GM23338 (cell line): ENCODE measurements around the gene SASH1. TPM values are rescaled to one million over a fixed set of nuclear protein-coding genes. Genes with fewer than 3 reads are reported as not detected.

ENCODE experiments used
- ATAC-seq: fragments of 200-7000 bp; cut with Tn5 transposase; 3 replicates; pipeline ENCODE4 v1.9.1; 2020
- DNase-seq: peaks from one replicate; pipeline ENCODE4 v3.0.0-alpha.2; 2015; ENCODE audit warnings: low spot score
- H2AFZ ChIP-seq: fragments of 200-600 bp; sonication (generic); 2 replicates; pipeline ENCODE4 v1.8.0; 2016; ENCODE audit warnings: antibody characterized with exemption, mild to moderate bottlenecking, moderate library complexity
- H3F3A ChIP-seq: fragments of 200-600 bp; sonication (generic); replicated peaks from 2 replicates; pipeline ENCODE4 v1.8.0; 2017; ENCODE audit warnings: antibody characterized with exemption, mixed run types, low read depth
- H3K27ac ChIP-seq: fragments of 200-600 bp; sonication (generic); 2 replicates; pipeline ENCODE4 v1.6.1; 2016; ENCODE audit warnings: low read depth
- H3K27me3 ChIP-seq: fragments of 200-600 bp; sonication (generic); 2 replicates; pipeline ENCODE4 v1.8.0; 2016; ENCODE audit warnings: mild to moderate bottlenecking, mixed run types, moderate library complexity; ENCODE audit not compliant: insufficient read depth
- H3K36me3 ChIP-seq: fragments of 200-600 bp; sonication (generic); 2 replicates; pipeline ENCODE4 v1.8.0; 2016; ENCODE audit warnings: mild to moderate bottlenecking; ENCODE audit not compliant: insufficient read depth
- H3K4me1 ChIP-seq: fragments of 200-600 bp; sonication (generic); 2 replicates; pipeline ENCODE4 v1.8.0; 2016; ENCODE audit warnings: mild to moderate bottlenecking, moderate library complexity; ENCODE audit not compliant: insufficient read depth
- H3K4me2 ChIP-seq: fragments of 200-600 bp; sonication (generic); 2 replicates; pipeline ENCODE4 v1.7.1; 2017; ENCODE audit warnings: mixed run types
- H3K4me3 ChIP-seq: fragments of 200-600 bp; sonication (generic); 2 replicates; pipeline ENCODE4 v1.6.1; 2016; ENCODE audit warnings: mixed run types
- H3K79me2 ChIP-seq: fragments of 200-600 bp; sonication (generic); replicated peaks from 2 replicates; pipeline ENCODE4 v1.8.0; 2017; ENCODE audit warnings: mild to moderate bottlenecking; ENCODE audit not compliant: insufficient read depth
- H3K9me2 ChIP-seq: fragments of 200-600 bp; sonication (generic); 2 replicates; pipeline ENCODE4 v1.8.0; 2017; ENCODE audit not compliant: insufficient read depth
- H4K20me1 ChIP-seq: fragments of 200-600 bp; sonication (generic); replicated peaks from 2 replicates; pipeline ENCODE4 v1.8.0; 2017; ENCODE audit warnings: mild to moderate bottlenecking; ENCODE audit not compliant: insufficient read depth
- H3K27ac Mint-ChIP-seq: 2 replicates; pipeline ENCODE4 v1.8.0; 2020; ENCODE audit warnings: inconsistent platforms, mild to moderate bottlenecking, moderate library complexity, mixed read lengths
- H3K27me3 Mint-ChIP-seq: 3 replicates; pipeline ENCODE4 v1.8.0; 2022; ENCODE audit warnings: low read depth, mild to moderate bottlenecking, moderate library complexity, mixed read lengths, inconsistent platforms; ENCODE audit not compliant: insufficient read depth, poor library complexity
- H3K36me3 Mint-ChIP-seq: 3 replicates; pipeline ENCODE4 v1.8.0; 2021; ENCODE audit warnings: low read depth, mild to moderate bottlenecking, inconsistent platforms, moderate library complexity, mixed read lengths
- H3K4me1 Mint-ChIP-seq: 3 replicates; pipeline ENCODE4 v1.8.0; 2020; ENCODE audit warnings: mild to moderate bottlenecking, inconsistent platforms, mixed read lengths
- H3K4me3 Mint-ChIP-seq: 3 replicates; pipeline ENCODE4 v1.8.0; 2021; ENCODE audit warnings: moderate library complexity, mild to moderate bottlenecking, inconsistent platforms, mixed read lengths
- H3K9me3 Mint-ChIP-seq: 3 replicates; pipeline ENCODE4 v1.8.0; 2020; ENCODE audit warnings: moderate library complexity, mild to moderate bottlenecking, inconsistent platforms, mixed read lengths
- CREB1 ChIP-seq: fragments of 250-450 bp; sonication (Bioruptor Pico); IDR thresholded peaks from 2 replicates; pipeline ENCODE4 v1.5.0; 2020; ENCODE audit warnings: low read depth, mild to moderate bottlenecking, moderate library complexity
- CTCF ChIP-seq, 2 experiments: fragments of 200-600 bp in 1 of 2; sonication (generic) in 1 of 2; conservative IDR thresholded peaks; 2 replicates each; pipeline versions ENCODE4 v1.5.1 to v1.6.1; 2016 to 2017; ENCODE audit warnings: antibody characterized with exemption in 2 of 2, low read depth in 2 of 2, mild to moderate bottlenecking in 2 of 2, moderate library complexity in 1 of 2
- ETS1 ChIP-seq: IDR thresholded peaks from 2 replicates; pipeline ENCODE4 v1.6.1; 2016; ENCODE audit warnings: antibody characterized with exemption
- EZH2 ChIP-seq: fragments of 200-600 bp; sonication (generic); IDR thresholded peaks from one replicate; pipeline ENCODE4 v1.8.0; 2017; ENCODE audit warnings: antibody characterized with exemption, mild to moderate bottlenecking, low read depth; ENCODE audit not compliant: unreplicated experiment
- EZH2phosphoT487 ChIP-seq: fragments of 200-600 bp; sonication (generic); IDR thresholded peaks from one replicate; pipeline ENCODE4 v1.8.1; 2018; ENCODE audit warnings: antibody characterized with exemption; ENCODE audit not compliant: unreplicated experiment
- JUNB ChIP-seq: IDR thresholded peaks from one replicate; pipeline ENCODE4 v1.6.1; 2016; ENCODE audit warnings: antibody characterized with exemption; ENCODE audit not compliant: unreplicated experiment
- NANOG ChIP-seq: IDR thresholded peaks from 2 replicates; pipeline ENCODE4 v1.6.1; 2016; ENCODE audit warnings: antibody characterized with exemption, borderline replicate concordance
- POLR2AphosphoS5 ChIP-seq: IDR thresholded peaks from 2 replicates; pipeline ENCODE4 v1.6.1; 2016; ENCODE audit warnings: antibody characterized with exemption, low read depth
- REST ChIP-seq: IDR thresholded peaks from one replicate; pipeline ENCODE4 v1.6.1; 2018; ENCODE audit warnings: antibody characterized with exemption; ENCODE audit not compliant: unreplicated experiment
- STAT1 ChIP-seq: IDR thresholded peaks from one replicate; pipeline ENCODE4 v1.6.1; 2016; ENCODE audit warnings: antibody characterized with exemption; ENCODE audit not compliant: unreplicated experiment
- ZNF114 ChIP-seq: fragments of 250-450 bp; sonication (Bioruptor Pico); IDR thresholded peaks from 2 replicates; pipeline ENCODE4 v1.5.0; 2020; ENCODE audit warnings: mild to moderate bottlenecking, moderate library complexity
- ZNF331 ChIP-seq: fragments of 250-450 bp; sonication (Bioruptor Pico); IDR thresholded peaks from 2 replicates; pipeline ENCODE4 v1.5.0; 2020; ENCODE audit warnings: low read depth, mild to moderate bottlenecking, moderate library complexity
- ZNF462 ChIP-seq: fragments of 250-450 bp; sonication (Bioruptor Pico); IDR thresholded peaks from 2 replicates; pipeline ENCODE4 v1.5.0; 2020; ENCODE audit warnings: mild to moderate bottlenecking, moderate library complexity
- polyA plus RNA-seq: library from polyadenylated mRNA; unstranded; fragments of >200 nt; fragmentation: Nextera tagmentation; extraction: Ambion mirVana; gene quantifications from 2 replicates; pipeline ENCODE4 v1.2.1, GENCODE V29; 2016
- total RNA-seq: library from RNA; depleted of rRNA; stranded (reverse); fragments of >200 nt; shearing (Covaris generic); gene quantifications from 2 replicates; pipeline ENCODE4 v1.2.3, GENCODE V29; 2014

The SASH1 gene
- total and polyA plus RNA-seq, 2 experiments from 2014 or later = 8.2 to 30.2 TPM

GRCh38 chr6:148517470-148517869 is 174.8 kb downstream of the SASH1 start:
- Histone ChIP-seq H3K36me3 (no peaks in the 10 kb centered on the region), H3K27ac (no peak overlapping the region), H3K4me3 (no peak overlapping the region), H4K20me1 (no peaks in the 10 kb centered on the region), H3K79me2 (peaks cover 4% of the 10 kb centered on the region; the same call in 1 of the 2 replicates), H3K9me2 (no peaks in the 10 kb centered on the region; the same call in 1 of the 2 replicates), H3F3A (no peaks in the 10 kb centered on the region), H3K4me1 (peaks cover 58% of the 10 kb centered on the region), H3K4me2 (no peak overlapping the region), H2AFZ (no peak overlapping the region), H3K27me3 (no peaks in the 10 kb centered on the region)
- no peak overlapping the region for H3K4me3 Mint-ChIP-seq
- H3K36me3 Mint-ChIP-seq = peaks cover 27% of the 10 kb centered on the region
- peaks cover 14% of the 10 kb centered on the region for H3K27me3 Mint-ChIP-seq
- no peak for TF ChIP-seq STAT1
- no peak for TF ChIP-seq REST
- TF ChIP-seq NANOG = no peak
- no peak for TF ChIP-seq CTCF (conservative IDR thresholded peaks at IDR 0.05; ENCODE audit: low read depth in 2 of 2)
- no peak for TF ChIP-seq ZNF462 (CRISPR knock-in tag)
- no peak for TF ChIP-seq EZH2
- TF ChIP-seq JUNB = no peak
- TF ChIP-seq CREB1 = no peak
- no peak for TF ChIP-seq ZNF114 (CRISPR knock-in tag)
- TF ChIP-seq ETS1 = no peak
- TF ChIP-seq POLR2AphosphoS5 = no peak
- TF ChIP-seq ZNF331 (CRISPR knock-in tag) = no peak
- TF ChIP-seq EZH2phosphoT487 = no peak
- no peaks in the 10 kb centered on the region for H3K9me3 Mint-ChIP-seq
- H3K27ac Mint-ChIP-seq = no peak overlapping the region
- no peak for ATAC-seq
- DNase-seq = no peak
- H3K4me1 Mint-ChIP-seq = peaks cover 76% of the 10 kb centered on the region
